Parathyroid adenoma (tissue), 2 donors: ENCODE results near the gene JPT1.
"Not testable (repeated sequence)": the region's sequence is repeated elsewhere in the genome, so short reads cannot be mapped to it uniquely, and the experiment has no call there.

Experiments used
- H2AFZ ChIP-seq: fragments of 300-600 bp; sonication (generic); one replicate; pipeline ENCODE4 v1.7.0; 2017; ENCODE audit warnings: antibody characterized with exemption, mild to moderate bottlenecking
- H3K27ac ChIP-seq: fragments of 300-600 bp; sonication (generic); one replicate; pipeline ENCODE4 v1.7.0; 2017
- H3K27me3 ChIP-seq: fragments of 300-600 bp; sonication (generic); one replicate; pipeline ENCODE4 v1.7.0; 2017; ENCODE audit warnings: low read length; ENCODE audit not compliant: control insufficient read depth, insufficient read depth
- H3K36me3 ChIP-seq: fragments of 300-600 bp; sonication (generic); one replicate; pipeline ENCODE4 v1.7.0; 2017; ENCODE audit warnings: low read length; ENCODE audit not compliant: control insufficient read depth, insufficient read depth
- H3K4me1 ChIP-seq: fragments of 300-600 bp; sonication (generic); one replicate; pipeline ENCODE4 v1.7.0; 2017; ENCODE audit warnings: control low read depth
- H3K4me2 ChIP-seq: fragments of 300-600 bp; sonication (generic); one replicate; pipeline ENCODE4 v1.7.0; 2017; ENCODE audit warnings: low read length
- H3K4me3 ChIP-seq: fragments of 300-600 bp; sonication (generic); one replicate; pipeline ENCODE4 v1.7.0; 2017; ENCODE audit warnings: low read depth, low read length
- H3K79me2 ChIP-seq: fragments of 300-600 bp; sonication (generic); one replicate; pipeline ENCODE4 v1.7.0; 2017; ENCODE audit warnings: control low read depth
- H3K9ac ChIP-seq: fragments of 300-600 bp; sonication (generic); one replicate; pipeline ENCODE4 v1.7.0; 2017; ENCODE audit warnings: mild to moderate bottlenecking
- H3K9me3 ChIP-seq: fragments of 300-600 bp; sonication (generic); one replicate; pipeline ENCODE4 v1.7.0; 2017; ENCODE audit warnings: low read length; ENCODE audit not compliant: control insufficient read depth
- TF ChIP-seq, protein P1 (sequence below): fragments of 300-600 bp; sonication (generic); IDR thresholded peaks from one replicate; pipeline ENCODE4 v1.7.0; 2017; ENCODE audit warnings: antibody characterized with exemption, mild to moderate bottlenecking
- donor health status: primary hyperparathyroidism.

JPT1 gene

DNA sequence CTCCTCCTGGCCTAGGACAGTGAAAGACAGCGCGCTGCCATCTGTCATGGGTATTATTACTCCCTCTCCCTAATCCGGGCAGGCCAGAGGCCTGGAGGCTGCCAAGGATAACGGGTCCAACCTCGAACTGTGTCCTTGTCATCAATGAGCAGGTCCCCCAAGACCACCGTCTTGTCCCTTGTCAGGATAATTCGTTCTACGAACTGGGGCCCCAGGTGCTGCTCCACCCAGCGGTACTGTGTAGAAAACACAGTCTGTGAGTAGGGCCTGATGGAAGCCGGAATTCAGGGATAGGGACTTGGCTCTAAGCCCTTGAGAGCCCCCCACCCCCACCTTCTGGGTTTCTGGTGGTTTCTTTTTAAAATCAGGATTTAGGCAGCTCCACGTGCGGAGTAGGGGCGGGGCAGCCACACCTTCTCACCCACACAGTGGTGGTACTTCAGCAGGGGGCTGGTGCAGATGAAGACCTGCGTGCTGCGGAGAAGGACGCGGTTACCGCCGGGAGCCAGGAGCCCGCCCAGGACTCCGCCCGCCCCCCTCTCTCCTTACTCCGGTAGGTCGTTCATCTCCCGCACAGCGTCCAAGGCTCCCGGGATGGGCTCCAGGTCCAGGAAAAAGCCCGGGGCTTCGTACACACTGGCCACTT is 23.6 kb downstream of the JPT1 start:
- H3K79me2 ChIP-seq: no peaks in the 10 kb centered on the region
- peak overlapping the region; percentile 96 for H2AFZ ChIP-seq
- H3K4me3 ChIP-seq: peak overlapping the region; percentile 68
- TF ChIP-seq, protein P1, sequence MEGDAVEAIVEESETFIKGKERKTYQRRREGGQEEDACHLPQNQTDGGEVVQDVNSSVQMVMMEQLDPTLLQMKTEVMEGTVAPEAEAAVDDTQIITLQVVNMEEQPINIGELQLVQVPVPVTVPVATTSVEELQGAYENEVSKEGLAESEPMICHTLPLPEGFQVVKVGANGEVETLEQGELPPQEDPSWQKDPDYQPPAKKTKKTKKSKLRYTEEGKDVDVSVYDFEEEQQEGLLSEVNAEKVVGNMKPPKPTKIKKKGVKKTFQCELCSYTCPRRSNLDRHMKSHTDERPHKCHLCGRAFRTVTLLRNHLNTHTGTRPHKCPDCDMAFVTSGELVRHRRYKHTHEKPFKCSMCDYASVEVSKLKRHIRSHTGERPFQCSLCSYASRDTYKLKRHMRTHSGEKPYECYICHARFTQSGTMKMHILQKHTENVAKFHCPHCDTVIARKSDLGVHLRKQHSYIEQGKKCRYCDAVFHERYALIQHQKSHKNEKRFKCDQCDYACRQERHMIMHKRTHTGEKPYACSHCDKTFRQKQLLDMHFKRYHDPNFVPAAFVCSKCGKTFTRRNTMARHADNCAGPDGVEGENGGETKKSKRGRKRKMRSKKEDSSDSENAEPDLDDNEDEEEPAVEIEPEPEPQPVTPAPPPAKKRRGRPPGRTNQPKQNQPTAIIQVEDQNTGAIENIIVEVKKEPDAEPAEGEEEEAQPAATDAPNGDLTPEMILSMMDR: no peak
- no peaks in the 10 kb centered on the region for H3K27me3 ChIP-seq
- no peaks in the 10 kb centered on the region for H3K9me3 ChIP-seq
- peak overlapping the region; percentile 82 for H3K4me2 ChIP-seq
- H3K36me3 ChIP-seq: no peaks in the 10 kb centered on the region
- no peaks in the 10 kb centered on the region for H3K4me1 ChIP-seq
- peak overlapping the region; percentile 77 for H3K27ac ChIP-seq
- peak overlapping the region; percentile 69 for H3K9ac ChIP-seq

DNA sequence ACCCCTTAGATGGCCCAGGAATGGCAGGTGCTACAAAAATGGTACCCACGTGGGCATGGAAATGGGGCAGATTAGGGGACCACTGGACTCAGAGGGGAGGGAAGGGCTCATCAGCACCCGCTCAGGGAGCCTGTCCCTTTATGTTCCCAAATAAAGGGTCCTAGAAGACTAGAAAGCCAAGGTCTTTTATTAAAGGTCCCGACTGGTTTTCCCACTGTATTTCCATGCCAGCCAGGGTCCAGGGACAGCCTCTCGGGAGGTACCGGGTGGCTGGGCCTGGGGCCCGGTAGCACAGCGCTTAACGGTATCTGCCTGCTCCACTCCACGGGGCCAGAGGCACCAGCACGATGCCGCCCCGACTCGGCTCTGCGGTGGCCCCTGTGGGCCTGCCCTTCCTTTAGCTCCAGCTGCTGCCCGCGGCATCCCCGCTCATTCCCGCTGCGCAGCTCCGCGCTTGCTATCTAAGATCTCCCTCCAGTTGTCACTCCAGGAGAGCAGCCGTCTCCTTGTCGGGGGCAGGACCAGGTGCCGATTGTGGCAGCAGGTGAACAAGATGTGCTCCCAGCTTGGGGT is 24.2 kb downstream of the JPT1 start:
- H3K27ac ChIP-seq: no peak overlapping the region
- H3K36me3 ChIP-seq: no peaks in the 10 kb centered on the region
- H3K4me2 ChIP-seq: peak overlapping the region; percentile 82
- TF ChIP-seq, protein P1: no peak
- no peaks in the 10 kb centered on the region for H3K27me3 ChIP-seq
- H3K9me3 ChIP-seq: no peaks in the 10 kb centered on the region
- H2AFZ ChIP-seq: no peak overlapping the region
- no peak overlapping the region for H3K9ac ChIP-seq
- H3K79me2 ChIP-seq: no peaks in the 10 kb centered on the region
- no peak overlapping the region for H3K4me3 ChIP-seq
- no peaks in the 10 kb centered on the region for H3K4me1 ChIP-seq

DNA sequence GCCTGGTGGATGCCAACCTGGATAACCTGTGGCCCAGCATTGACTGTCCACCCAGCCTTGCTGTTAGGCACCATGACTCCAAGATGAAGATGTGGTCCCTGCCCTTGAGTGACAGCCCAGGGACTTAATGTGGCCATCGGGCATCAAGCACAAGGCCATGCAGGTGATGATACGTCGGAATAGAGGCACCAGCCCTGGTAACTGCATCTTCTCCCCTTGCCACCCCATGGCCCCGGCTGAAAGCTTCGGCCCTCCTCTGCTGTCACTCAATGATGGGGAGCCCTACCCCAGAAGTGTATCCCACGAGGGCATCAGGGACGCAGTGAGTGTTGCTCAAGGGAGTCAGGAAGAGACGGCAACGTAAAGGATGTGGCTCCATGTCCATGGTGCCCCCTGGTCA is 24.7 kb downstream of the JPT1 start:
- no peaks in the 10 kb centered on the region for H3K36me3 ChIP-seq
- no peaks in the 10 kb centered on the region for H3K9me3 ChIP-seq
- H3K79me2 ChIP-seq: no peaks in the 10 kb centered on the region
- no peak overlapping the region for H3K27ac ChIP-seq
- no peak overlapping the region for H3K4me3 ChIP-seq
- H2AFZ ChIP-seq: no peak overlapping the region
- H3K9ac ChIP-seq: no peak overlapping the region
- TF ChIP-seq, protein P1: no peak
- H3K4me2 ChIP-seq: no peak overlapping the region
- H3K27me3 ChIP-seq: no peaks in the 10 kb centered on the region
- no peaks in the 10 kb centered on the region for H3K4me1 ChIP-seq

DNA sequence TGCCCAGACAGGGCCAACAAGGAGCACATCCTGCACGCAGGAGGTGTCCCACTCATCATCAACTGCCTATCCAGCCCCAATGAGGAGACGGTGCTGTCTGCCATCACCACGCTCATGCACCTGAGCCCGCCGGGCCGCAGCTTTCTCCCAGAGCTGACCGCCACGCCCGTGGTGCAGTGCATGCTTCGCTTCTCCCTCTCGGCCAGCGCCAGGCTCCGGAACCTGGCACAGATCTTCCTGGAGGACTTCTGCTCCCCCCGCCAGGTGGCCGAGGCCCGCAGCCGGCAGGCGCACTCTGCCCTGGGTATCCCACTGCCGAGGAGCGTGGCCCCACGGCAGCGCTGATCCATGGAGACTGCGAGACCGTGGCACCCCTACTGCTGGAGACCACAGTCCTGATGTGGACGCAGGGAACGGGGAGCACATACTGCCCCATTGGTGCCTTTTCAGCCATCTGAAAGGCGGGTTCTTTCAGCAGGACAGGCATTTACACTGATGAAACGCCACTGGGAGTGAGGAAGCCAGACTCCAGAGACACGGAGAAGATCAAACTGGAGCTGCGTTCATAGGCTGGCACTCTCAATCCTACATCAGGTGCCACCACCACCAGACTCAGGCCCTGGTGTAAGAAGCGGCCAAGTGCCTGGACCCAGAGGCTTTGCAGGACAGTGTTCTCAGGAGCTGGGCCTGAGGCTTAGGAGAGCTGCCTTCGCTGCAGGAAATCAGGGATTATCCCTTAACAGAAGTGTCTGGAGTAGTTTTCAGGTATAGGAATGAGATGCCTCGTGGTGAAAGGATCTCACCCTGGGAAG is 25.4 kb downstream of the JPT1 start:
- no peaks in the 10 kb centered on the region for H3K79me2 ChIP-seq
- no peak overlapping the region for H3K4me3 ChIP-seq
- H3K4me2 ChIP-seq: no peak overlapping the region
- no peaks in the 10 kb centered on the region for H3K36me3 ChIP-seq
- H3K9ac ChIP-seq: no peak overlapping the region
- no peaks in the 10 kb centered on the region for H3K27me3 ChIP-seq
- H3K9me3 ChIP-seq: no peaks in the 10 kb centered on the region
- no peaks in the 10 kb centered on the region for H3K4me1 ChIP-seq
- H2AFZ ChIP-seq: no peak overlapping the region
- TF ChIP-seq, protein P1: no peak
- no peak overlapping the region for H3K27ac ChIP-seq

DNA sequence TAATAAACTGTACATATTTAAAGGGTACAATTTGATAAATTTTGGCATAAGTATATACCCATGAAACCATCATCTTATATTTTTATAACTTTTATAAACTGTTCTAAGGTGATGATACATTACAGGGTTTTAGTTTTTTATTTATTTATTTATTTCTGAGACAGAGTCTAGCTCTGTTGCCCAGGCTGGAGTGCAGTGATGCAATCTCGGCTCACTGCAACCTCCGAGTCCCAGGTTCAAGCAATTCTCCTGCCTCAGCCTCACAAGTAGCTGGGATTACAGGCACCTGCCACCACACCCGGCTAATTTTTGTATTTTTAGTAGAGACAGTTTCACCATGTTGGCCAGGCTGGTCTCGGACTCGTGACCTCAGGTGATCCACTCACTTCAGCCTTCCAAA is 26.4 kb downstream of the JPT1 start:
- not testable (repeated sequence) for H2AFZ ChIP-seq, H3K79me2 ChIP-seq, H3K4me1 ChIP-seq, H3K27me3 ChIP-seq, H3K9ac ChIP-seq, H3K27ac ChIP-seq, H3K36me3 ChIP-seq, H3K4me3 ChIP-seq, H3K4me2 ChIP-seq, H3K9me3 ChIP-seq
